AG04450 (cell line): ENCODE data around the gene SLC22A23. TPM values are rescaled to one million over a fixed set of nuclear protein-coding genes. Genes with fewer than 3 reads are reported as not detected.

ENCODE experiments used
- CTCF ChIA-PET: fragments of 300-600, 350-600 bp; formaldehyde crosslinking; extraction: SDS; loops from one replicate; lab custom pipeline; 2022; ENCODE audit warnings: antibody characterized with exemption, inconsistent platforms; lab: Charles Lee
- POLR2A ChIA-PET: fragments of 350-600 bp; formaldehyde crosslinking; extraction: SDS; loops from one replicate; lab custom pipeline; 2021; ENCODE audit warnings: antibody characterized with exemption, inconsistent platforms; lab: Yijun Ruan, JAX
- DNase-seq: peaks from one replicate; pipeline ENCODE4 v3.0.0-alpha.2; 2011; ENCODE audit warnings: low read depth, low spot score
- H3K27ac ChIP-seq: one replicate; pipeline ENCODE4 v1.5.1; 2012; ENCODE audit warnings: low read depth, low read length, control low read depth
- H3K27me3 ChIP-seq: one replicate; pipeline ENCODE4 v1.6.0; 2012; ENCODE audit warnings: low read length; ENCODE audit not compliant: control insufficient read depth, insufficient read depth
- H3K4me3 ChIP-seq: 2 replicates; pipeline ENCODE4 v1.5.1; 2011; ENCODE audit warnings: mild to moderate bottlenecking, low read depth, low read length, control low read depth
- H3K9me3 ChIP-seq: 2 replicates; pipeline ENCODE4 v1.5.1; 2012; ENCODE audit warnings: low read length; ENCODE audit not compliant: control insufficient read depth, insufficient read depth
- CTCF ChIP-seq: IDR thresholded peaks from 2 replicates; pipeline ENCODE4 v1.5.1; 2011; ENCODE audit warnings: low read depth, low read length, control low read depth, inconsistent platforms
- polyA plus RNA-seq: library from polyadenylated mRNA; depleted of rRNA; stranded (reverse); fragments of >200 nt; gene quantifications from 2 replicates; pipeline ENCODE4 v1.2.3, GENCODE V29; 2011

SLC22A23 gene
- polyA plus RNA-seq, 1 experiment = not detected

DNA sequence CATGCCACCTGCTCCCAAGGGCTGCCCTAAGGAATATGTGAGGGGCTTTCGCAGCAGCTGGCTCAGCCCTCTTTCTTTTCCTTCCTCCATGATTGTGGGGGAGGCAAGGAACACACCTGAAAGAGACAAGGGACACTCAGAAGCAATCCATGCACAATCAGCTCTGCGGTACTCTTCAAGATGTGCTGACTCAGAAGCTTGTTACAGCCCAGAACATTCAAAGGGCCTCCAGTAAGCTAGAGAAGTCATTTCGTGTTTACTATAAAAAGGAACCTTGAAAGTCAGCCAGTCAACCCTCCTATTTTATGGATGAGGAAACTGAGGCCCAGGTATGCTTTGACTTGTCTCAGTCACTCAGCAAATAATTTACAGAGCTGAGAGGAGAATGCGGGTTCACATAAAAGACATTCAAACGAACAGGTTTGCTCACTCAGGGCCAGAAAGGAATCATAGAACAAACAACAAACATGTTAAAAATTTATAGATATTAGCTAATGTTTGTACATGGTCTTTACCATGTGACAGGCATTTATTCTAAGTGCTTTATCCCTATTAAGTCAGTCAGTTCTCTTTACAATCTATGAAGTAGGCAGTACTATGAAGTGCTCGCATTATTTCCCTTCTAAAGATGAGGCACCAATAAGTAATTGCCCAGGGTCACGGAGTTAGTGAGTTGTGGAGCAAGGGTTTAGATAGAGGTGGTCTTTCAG is 37.7 kb upstream of the SLC22A23 start:
- Histone ChIP-seq H3K27ac (no peak overlapping the region), H3K27me3 (peaks cover 25% of the 10 kb centered on the region), H3K4me3 (no peak overlapping the region), H3K9me3 (no peaks in the 10 kb centered on the region; the same call in 1 of the 2 replicates)
- no peak for TF ChIP-seq CTCF
- CTCF ChIA-PET = no interaction called here
- no peak for DNase-seq
- POLR2A ChIA-PET = no interaction called here

DNA sequence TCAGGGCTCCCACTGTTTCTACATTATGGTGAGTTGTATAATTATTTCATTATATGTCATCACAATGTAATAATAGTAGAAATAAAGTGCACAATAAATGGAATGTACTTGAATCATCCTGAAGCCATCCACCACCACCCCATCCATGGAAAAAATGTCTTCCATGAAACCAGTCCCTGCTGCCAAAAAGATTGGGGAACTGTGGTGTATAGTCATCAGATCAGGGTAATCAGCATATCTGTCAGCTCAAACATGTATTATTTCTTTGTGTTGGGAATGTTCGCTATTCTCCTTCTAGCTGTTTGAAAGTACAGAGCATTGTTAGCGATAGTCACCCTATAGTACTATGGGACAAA is 33.8 kb upstream of the SLC22A23 start:
- ChIA-PET POLR2A (no interaction called here), CTCF (no interaction called here)
- no peak for TF ChIP-seq CTCF
- Histone ChIP-seq H3K9me3 (no peaks in the 10 kb centered on the region; the same call in 1 of the 2 replicates), H3K27me3 (peaks cover 31% of the 10 kb centered on the region), H3K4me3 (no peak overlapping the region), H3K27ac (no peak overlapping the region)
- no peak for DNase-seq

DNA sequence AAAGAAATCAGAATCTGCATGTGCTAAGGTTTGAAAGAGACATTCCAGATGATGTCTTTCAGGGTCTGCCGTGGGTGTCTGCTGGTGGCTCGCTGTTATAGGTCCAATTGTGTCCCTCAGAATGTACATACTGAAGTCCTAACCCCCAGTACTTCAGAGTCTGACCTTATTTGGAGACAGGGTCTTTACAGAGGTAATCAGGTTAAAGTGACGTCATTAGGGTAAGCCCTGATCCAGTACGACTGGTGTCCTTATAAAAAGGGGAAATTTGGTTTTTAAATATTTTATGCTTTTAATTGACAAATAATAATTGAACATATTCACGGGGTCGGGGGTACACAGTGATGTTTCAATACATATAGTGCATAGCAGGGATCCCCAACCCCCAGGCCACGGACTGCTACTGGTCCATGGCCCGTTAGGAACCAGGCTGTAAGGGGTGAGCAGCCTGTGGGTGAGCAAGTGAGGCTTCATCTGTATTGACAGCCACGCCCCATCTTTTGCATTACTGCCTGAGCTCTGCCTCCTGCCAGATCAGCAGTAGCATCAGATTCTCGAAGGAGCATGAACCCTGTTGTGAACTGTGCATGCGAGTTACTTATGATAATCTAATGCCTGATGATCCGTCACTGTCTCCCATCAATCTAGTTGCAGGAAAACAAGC is 33.2 kb upstream of the SLC22A23 start:
- no peak for TF ChIP-seq CTCF
- no peak overlapping the region for H3K27ac ChIP-seq
- no peak for DNase-seq
- peaks cover 31% of the 10 kb centered on the region for H3K27me3 ChIP-seq
- CTCF ChIA-PET = no interaction called here
- H3K4me3 ChIP-seq = no peak overlapping the region
- POLR2A ChIA-PET = no interaction called here
- peaks cover under 1% of the 10 kb centered on the region; the same call in 1 of the 2 replicates for H3K9me3 ChIP-seq

DNA sequence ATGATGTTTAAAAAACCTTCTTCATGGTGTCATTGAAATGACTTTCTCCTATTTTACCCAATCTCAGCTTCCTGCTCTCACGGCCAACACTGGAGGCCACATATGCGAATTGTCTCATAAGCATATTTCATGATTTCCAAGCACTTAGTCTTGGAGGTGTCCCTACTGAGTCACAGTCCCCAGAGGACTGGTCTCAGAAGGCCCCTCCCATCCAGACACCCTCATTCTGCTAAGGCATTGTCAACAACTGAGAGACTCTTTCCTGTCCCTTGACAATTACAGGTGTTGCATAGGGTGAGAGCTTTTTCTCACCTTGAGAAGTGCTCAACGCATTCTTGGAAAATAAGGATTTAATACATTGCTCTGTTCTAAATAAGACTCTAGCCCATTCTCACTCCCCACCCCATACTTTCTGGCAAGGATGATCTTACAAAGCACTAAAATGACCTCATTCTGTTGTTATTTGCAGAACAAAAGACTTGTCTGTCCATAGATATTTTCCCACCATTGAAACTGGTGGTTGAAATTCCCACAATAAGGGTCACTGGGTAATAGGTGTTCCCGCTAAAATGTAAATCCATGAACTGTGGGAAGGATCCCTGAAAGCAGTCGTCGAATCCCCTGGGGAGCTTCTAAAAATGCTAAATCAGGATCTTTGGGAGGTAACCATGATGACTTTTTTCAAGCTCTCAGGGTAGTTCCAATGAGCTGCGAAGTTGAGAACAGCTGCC is 32.3 kb upstream of the SLC22A23 start:
- Histone ChIP-seq H3K27me3 (peaks cover 30% of the 10 kb centered on the region), H3K27ac (no peak overlapping the region), H3K4me3 (no peak overlapping the region), H3K9me3 (peaks cover 9% of the 10 kb centered on the region; the same call in 1 of the 2 replicates)
- POLR2A ChIA-PET = no interaction called here
- no peak for TF ChIP-seq CTCF
- CTCF ChIA-PET = no interaction called here
- DNase-seq = no peak

DNA sequence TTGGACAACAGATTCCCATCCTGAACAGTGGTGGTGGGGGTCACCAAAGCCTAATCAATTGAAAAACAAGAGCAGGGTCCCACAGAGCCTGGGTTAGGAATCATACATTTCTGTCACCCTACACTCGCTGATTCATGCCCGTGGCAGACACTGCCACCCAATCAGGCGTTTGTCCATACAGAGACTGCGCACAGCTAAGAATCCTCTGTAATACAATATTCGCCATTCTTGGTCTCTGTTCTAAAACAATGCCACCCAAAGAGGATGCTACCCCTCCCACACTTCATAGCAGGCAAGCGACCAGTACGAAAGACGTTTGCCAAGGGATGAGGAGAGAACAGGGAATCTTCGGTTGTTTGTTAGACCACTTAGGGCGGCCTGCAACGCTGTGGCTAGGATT is 28.1 kb upstream of the SLC22A23 start:
- peaks cover 15% of the 10 kb centered on the region for H3K9me3 ChIP-seq
- ChIA-PET CTCF (no interaction called here), POLR2A (no interaction called here)
- no peak for TF ChIP-seq CTCF
- no peak overlapping the region for H3K4me3 ChIP-seq
- H3K27ac ChIP-seq = no peak overlapping the region
- H3K27me3 ChIP-seq = peaks cover 22% of the 10 kb centered on the region
- no peak for DNase-seq
